Stimulated activated CD4-positive, alpha-beta T cell treated with anti-CD3 and anti-CD28 coated beads, Interleukin-1b, Interleukin-23, amount 100 ng/mL, for 4 hours (primary cell): ENCODE results near the gene ATP13A3.

Source experiments
- DNase-seq, 2 donors: peaks; one replicate each; pipeline ENCODE4 v3.0.0-alpha.2; 2020; ENCODE audit warnings: low read depth in 2 of 2

Gene ATP13A3

GRCh38 chr3:194395212-194395611 lies 91.6 kb downstream of the ATP13A3 start:
- no peak for DNase-seq

DNA sequence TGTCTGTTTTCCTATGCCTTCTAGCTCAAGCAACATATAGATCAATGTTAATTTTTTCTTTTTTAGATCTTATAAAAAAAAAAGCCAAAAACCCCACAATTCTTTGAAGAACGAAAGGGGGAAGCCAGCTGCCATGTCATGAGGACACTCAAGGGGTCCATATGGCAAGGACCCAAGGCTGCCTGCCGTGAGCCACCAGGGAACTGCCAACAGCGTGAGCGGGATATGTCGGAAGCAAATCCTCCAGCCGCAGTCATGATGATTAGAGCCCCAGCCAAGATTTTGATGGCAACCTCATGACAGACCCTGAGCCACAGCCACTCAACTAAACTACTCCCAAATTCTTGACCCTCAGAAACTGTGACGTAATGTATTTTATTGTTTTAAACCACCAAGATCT lies 94.2 kb downstream of the ATP13A3 start:
- DNase-seq: no peak

- no peak for DNase-seq
Observed at GRCh38 chr3:194390835-194391234, 96.0 kb downstream of the ATP13A3 start.

GRCh38 chr3:194389269-194389668 lies 97.5 kb downstream of the ATP13A3 start:
- DNase-seq: no peak

DNA sequence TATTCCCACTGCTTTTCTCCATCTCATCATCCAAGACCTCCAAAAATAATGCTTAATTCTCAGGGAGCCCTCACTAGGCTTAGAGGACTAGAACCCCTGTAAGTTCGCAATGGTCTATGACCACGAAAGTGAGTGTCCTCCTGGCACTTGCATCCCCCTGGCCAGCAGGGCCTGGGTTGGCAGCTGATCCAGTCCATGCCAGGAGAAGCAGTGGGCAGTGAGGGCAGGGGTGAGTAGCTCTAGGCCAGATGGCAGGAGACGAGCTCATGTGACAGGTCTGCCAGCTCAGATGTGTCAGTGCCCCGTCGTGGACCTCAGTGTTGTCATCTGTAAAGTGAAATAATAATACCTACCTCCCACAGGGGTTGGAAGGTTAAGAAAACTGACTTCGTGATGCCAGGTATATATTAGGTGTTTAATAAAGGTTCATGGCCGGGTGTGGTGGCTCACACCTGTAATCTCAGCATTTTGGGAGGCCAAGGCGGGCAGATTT lies 98.8 kb downstream of the ATP13A3 start:
- DNase-seq: no peak

- no peak for DNase-seq
Observed at GRCh38 chr3:194387276-194387675, 99.5 kb downstream of the ATP13A3 start.

GRCh38 chr3:194386648-194387047 lies 100.2 kb downstream of the ATP13A3 start:
- DNase-seq: no peak

DNA sequence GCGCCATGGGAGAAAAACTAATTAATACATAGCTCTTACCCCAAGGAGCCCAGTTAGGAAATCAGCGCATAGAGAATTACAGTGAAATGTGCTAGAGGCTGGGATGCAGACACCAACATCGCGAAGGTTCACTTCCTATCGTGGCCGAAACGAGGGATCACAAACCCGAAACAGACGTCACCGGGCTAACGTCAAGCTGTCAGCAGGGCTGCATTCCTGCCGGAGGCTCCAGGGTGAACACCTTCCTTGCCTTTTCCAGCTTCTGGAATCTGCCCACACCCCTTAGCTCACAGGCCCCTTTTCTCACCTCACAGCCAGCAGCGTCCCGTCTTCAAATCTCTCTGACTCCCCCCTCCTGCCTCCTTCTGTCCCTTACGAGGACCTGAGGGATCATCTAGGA lies 100.7 kb downstream of the ATP13A3 start:
- DNase-seq: no peak

DNA sequence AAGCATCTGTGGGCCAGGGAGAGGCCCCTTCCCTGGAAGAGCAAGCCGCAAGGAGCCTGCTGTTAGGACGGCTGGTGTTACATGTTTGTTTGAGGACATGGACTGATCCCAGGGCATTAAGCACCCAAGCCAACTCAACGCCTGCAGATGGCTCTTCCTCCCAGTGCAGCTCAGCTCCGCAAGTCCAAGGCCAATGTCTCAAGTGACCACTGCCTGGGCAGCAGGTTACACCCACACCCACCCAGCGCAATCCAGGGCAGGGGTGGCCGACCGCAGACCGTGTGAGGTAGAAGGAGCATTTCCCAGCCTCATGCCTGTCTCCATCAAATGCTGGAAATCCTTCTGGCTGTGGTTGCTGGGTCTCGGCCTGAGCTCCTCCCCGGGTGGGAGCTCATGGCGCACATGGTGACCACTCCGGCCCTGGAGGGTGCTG lies 102.2 kb downstream of the ATP13A3 start:
- no peak for DNase-seq

- DNase-seq: no peak
Observed at GRCh38 chr3:194384156-194384555, 102.6 kb downstream of the ATP13A3 start.

DNA sequence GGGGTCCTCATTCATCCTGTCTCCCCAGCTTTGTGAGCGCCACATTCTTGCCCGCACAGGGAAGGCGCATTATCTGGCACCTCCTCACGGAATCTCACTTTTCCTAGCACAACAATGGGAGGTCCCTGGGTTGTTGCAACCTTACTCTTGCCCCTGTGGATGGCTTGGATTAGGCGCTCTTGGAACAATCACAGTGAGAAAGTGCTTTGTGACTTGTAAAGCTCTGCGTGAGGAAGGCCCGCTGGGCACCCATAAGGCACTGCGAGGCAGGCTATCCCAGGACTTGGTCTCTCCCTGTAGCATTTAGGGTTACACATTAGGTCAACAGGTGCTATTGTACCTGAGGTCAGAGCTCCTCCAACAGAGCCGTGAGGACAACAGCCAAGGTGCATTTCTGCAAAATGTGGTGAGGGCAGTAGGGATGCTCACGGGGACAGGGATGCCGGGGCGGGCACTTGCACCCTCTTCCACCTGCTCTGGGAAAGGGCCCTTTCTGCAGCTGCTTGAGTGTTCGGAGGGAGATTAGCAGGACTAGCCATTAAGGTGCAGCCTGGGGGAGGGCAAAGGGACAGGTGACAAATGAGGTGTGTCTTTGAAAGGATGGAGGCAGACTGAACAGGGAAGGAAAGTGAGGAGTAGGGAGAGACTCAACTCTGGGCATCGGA lies 103.4 kb downstream of the ATP13A3 start:
- no peak for DNase-seq

GRCh38 chr3:194382892-194383223 lies 103.9 kb downstream of the ATP13A3 start:
- DNase-seq: no peak

DNA sequence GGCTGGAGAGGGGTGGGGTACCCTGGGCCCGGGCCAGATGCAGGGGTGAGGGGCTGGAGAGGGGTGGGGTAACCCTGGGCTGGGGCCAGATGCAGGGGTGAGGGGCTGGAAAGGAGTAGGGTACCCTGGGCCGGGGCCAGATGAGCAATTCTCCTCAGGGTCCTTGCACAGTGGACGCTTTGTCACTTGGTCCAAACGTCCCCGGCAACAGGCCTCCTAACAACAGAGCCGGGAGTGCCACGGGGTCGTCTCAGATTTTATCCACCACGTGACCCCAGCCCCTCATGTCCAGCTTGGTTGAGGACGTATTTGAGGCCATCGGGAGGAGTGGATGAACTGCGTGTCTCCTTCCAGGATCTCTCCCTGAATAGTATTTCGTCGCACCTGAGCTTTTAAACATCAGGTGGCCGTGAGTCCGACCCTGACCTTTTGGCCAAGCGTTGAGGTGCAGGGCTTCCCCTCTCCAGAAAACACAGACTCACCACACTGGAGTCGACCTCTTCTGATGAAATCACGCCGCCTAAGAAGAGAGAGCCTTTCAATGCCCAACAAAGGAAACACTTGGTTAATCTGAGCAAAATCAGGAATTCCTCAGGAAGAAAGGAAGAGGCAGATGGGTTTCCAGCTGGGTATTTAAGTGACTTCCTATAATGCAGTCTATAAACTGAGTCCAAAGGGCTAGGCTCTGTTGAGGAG lies 104.5 kb downstream of the ATP13A3 start:
- DNase-seq: no peak

DNA sequence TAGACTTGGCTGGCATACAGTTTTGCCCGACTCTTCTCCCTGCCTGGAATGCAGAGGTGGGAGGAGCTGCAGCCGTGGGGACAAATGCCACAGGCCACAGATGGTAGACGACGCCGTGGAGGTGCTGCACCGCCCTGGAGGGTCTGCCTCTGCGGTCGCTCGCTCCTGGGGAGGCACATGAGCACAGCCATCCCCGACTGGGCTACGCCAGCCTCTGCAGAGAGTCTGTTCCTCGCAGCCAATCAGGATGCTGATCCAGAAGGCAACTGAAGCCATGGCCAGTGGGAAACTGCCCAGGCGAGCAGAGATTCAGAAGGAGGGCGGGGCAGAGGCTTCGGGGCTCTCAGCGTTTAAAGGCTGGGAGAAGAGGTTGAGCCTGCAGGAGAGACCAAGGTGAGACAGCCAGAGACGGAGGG lies 105.3 kb downstream of the ATP13A3 start:
- no peak for DNase-seq

GRCh38 chr3:194380326-194380725 lies 106.5 kb downstream of the ATP13A3 start:
- DNase-seq: no peak

- DNase-seq: no peak
Observed at GRCh38 chr3:194379651-194380050, 107.2 kb downstream of the ATP13A3 start.

- no peak for DNase-seq
Observed at GRCh38 chr3:194379231-194379630, 107.6 kb downstream of the ATP13A3 start.

DNA sequence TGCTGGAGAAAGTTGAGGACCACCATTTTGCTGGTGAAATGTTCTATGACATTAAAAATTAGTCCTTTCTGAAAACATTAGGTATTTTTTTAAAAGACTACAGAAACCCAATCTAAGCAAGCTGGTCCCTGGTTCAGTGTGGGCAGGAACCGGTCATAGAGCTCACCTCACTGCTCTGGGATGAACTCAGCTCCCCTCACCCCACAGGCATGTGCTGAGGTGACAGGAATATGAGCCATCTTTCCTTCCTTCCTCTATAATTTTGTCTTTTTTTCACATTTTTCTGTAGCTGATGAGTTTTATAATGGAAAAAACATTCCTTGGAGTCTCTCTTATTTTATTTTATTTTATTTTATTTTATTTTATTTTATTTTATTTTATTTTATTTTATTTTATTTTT lies 109.1 kb downstream of the ATP13A3 start:
- no peak for DNase-seq

DNA sequence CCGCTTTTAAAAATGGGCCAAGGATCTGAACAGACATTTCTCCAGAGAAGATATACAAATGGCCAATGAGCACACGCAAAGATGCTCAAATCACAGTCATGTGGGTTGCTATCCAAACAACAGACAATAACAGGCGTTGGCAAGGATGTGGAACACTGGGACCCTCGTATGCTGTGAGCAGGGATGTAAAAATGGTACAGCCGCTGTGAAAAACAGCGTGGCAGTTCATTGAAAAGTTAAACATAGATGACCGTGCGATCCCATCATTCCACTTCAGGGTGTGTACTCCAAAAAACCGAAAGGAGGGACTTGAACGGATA lies 110.6 kb downstream of the ATP13A3 start:
- DNase-seq: no peak

DNA sequence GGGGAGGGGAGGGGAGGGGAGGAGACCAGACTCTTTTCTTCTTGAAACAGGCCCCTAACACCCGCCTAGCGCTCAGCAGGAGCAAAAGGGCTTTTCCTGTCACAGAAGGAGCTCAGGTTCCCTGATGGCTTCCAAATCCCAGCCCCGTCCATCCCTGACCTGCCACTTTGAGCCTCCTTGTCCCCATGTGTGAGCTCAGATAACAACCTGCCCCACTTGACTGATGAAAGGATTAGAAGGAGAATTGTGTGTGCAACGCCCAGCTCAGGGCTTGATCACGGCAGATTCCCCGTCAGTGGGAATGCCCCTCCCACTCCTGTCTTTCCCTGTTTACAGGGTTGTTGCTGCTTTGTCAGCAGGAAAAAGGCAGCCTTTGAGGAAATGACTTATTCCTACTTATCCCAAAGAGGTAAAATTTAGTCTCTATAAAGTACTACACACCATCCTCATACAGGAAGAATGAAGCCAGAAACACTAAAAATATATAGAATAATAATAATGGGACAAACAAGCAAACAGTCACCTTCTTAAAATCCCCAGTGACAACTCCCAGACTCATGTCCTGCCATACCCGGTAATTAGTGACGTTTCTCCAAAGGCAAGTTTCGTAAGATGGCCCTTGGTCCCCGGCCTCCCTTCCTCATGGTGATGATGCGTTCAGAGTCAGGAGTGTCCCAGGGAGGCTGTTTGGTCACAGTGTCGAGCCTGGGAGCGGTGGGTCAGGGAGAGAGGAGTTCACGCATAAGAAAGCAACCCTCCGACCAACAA lies 111.1 kb downstream of the ATP13A3 start:
- DNase-seq: no peak

GRCh38 chr3:194374935-194375334 lies 111.9 kb downstream of the ATP13A3 start:
- no peak for DNase-seq

GRCh38 chr3:194373899-194374298 lies 112.9 kb downstream of the ATP13A3 start:
- DNase-seq: no peak

DNA sequence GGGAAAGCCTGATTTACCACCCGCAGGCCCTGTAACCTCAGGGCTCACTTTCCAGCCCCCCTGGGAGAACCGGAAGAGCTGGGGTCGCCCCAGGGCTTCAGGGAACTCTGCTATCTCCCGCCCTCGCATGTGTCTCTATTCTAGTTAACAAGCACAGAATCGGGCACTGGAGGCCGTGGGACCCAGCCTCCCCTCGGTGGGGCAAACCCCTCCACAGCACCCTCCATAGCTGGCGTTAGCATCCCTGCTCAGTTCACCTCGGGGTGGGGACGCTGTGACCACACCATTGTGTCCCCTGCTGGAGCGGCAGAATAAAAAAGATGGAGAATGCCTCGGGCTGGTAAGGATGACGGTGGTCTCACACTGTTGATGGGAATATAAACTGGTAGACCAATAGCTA lies 113.8 kb downstream of the ATP13A3 start:
- no peak for DNase-seq
